GM19452 (cell line): ENCODE measurements around the gene CLEC12A.

Experiments
- ATAC-seq: cut with Tn5 transposase; IDR thresholded peaks from one replicate; pipeline ENCODE4 v1.9.1; 2021; ENCODE audit not compliant: unreplicated experiment

CLEC12A gene

GRCh38 chr12:10031771-10032175, 60.6 kb downstream of the CLEC12A start:
- no peak for ATAC-seq

- no peak for ATAC-seq
Observed at GRCh38 chr12:10033783-10034545, 62.8 kb downstream of the CLEC12A start.
